ENCODE results near the gene SUSD6. TPM values are rescaled to one million over a fixed set of nuclear protein-coding genes. Genes with fewer than 3 reads are reported as not detected.

The SUSD6 gene
- total RNA-seq: 30.6 and 31.2 TPM in 2 replicates
- long read RNA-seq, partial matches to known transcripts: 15 of 17 reads
- long read RNA-seq, other reads (novel, unspliced or antisense): 2 of 17 reads

GRCh38 chr14:69611172-69612013, at the start of gene SUSD6:
Gene SUSD6, plus strand, starts transcription at chr14:69611596. Its CDS starts 46,997 bp downstream, at chr14:69658593.
- Mint-ChIP-seq H3K27ac (ENCODE audit: unreplicated experiment) (peak within 1 kb of the TSS; percentile 92), H3K9me3 (ENCODE audit: unreplicated experiment) (no peaks in the 10 kb centered on the region), H3K36me3 (ENCODE audit: unreplicated experiment) (peaks cover 6% of the 10 kb centered on the region), H3K4me1 (ENCODE audit: unreplicated experiment) (peaks cover 51% of the 10 kb centered on the region), H3K27me3 (ENCODE audit: unreplicated experiment) (no peaks in the 10 kb centered on the region), H3K4me3 (ENCODE audit: unreplicated experiment) (peak within 1 kb of the TSS; percentile 88)
- peak; percentile 95 for DNase-seq (ENCODE audit: extremely low spot score, unreplicated experiment)
- TF ChIP-seq CTCF (IDR thresholded peaks at IDR 0.05): no peak

GRCh38 chr14:69561893-69562292, 49.5 kb upstream of the SUSD6 start:
- H3K36me3 Mint-ChIP-seq (ENCODE audit: unreplicated experiment): no peaks in the 10 kb centered on the region
- TF ChIP-seq CTCF (IDR thresholded peaks at IDR 0.05): no peak

GRCh38 chr14:69567563-69567962, 43.8 kb upstream of the SUSD6 start:
- Mint-ChIP-seq H3K36me3 (ENCODE audit: unreplicated experiment) (no peaks in the 10 kb centered on the region), H3K4me3 (ENCODE audit: unreplicated experiment) (no peak overlapping the region), H3K27ac (ENCODE audit: unreplicated experiment) (no peak overlapping the region), H3K27me3 (ENCODE audit: unreplicated experiment) (peaks cover 57% of the 10 kb centered on the region), H3K9me3 (ENCODE audit: unreplicated experiment) (no peaks in the 10 kb centered on the region), H3K4me1 (ENCODE audit: unreplicated experiment) (no peaks in the 10 kb centered on the region)
- no peak for TF ChIP-seq CTCF (IDR thresholded peaks at IDR 0.05)
- DNase-seq (ENCODE audit: extremely low spot score, unreplicated experiment): no peak

More at GRCh38 chr14:69561893-69562292, 49.5 kb upstream of the SUSD6 start:
- H3K9me3 Mint-ChIP-seq (ENCODE audit: unreplicated experiment): no peaks in the 10 kb centered on the region
- DNase-seq (ENCODE audit: extremely low spot score, unreplicated experiment): no peak
- no peak overlapping the region for H3K4me3 Mint-ChIP-seq (ENCODE audit: unreplicated experiment)
- H3K4me1 Mint-ChIP-seq (ENCODE audit: unreplicated experiment): no peaks in the 10 kb centered on the region
- H3K27ac Mint-ChIP-seq (ENCODE audit: unreplicated experiment): no peak overlapping the region
- peaks cover 60% of the 10 kb centered on the region for H3K27me3 Mint-ChIP-seq (ENCODE audit: unreplicated experiment)

- Mint-ChIP-seq H3K27ac (ENCODE audit: unreplicated experiment) (no peak overlapping the region), H3K4me1 (ENCODE audit: unreplicated experiment) (peaks cover 9% of the 10 kb centered on the region), H3K9me3 (ENCODE audit: unreplicated experiment) (no peaks in the 10 kb centered on the region), H3K27me3 (ENCODE audit: unreplicated experiment) (peaks cover 52% of the 10 kb centered on the region), H3K4me3 (ENCODE audit: unreplicated experiment) (no peak overlapping the region), H3K36me3 (ENCODE audit: unreplicated experiment) (no peaks in the 10 kb centered on the region)
- DNase-seq (ENCODE audit: extremely low spot score, unreplicated experiment): no peak
- no peak for TF ChIP-seq CTCF (IDR thresholded peaks at IDR 0.05)
Measured at GRCh38 chr14:69569859-69570258, 41.5 kb upstream of the SUSD6 start.

GRCh38 chr14:69570836-69571330, 40.5 kb upstream of the SUSD6 start:
- Mint-ChIP-seq H3K36me3 (ENCODE audit: unreplicated experiment) (no peaks in the 10 kb centered on the region), H3K27me3 (ENCODE audit: unreplicated experiment) (peaks cover 50% of the 10 kb centered on the region), H3K4me1 (ENCODE audit: unreplicated experiment) (peaks cover 9% of the 10 kb centered on the region), H3K27ac (ENCODE audit: unreplicated experiment) (no peak overlapping the region), H3K4me3 (ENCODE audit: unreplicated experiment) (no peak overlapping the region), H3K9me3 (ENCODE audit: unreplicated experiment) (no peaks in the 10 kb centered on the region)
- TF ChIP-seq CTCF (IDR thresholded peaks at IDR 0.05): no peak
- DNase-seq (ENCODE audit: extremely low spot score, unreplicated experiment): no peak

Measured in osteocyte (in vitro differentiated cells).